Neural progenitor cell (in vitro differentiated cells): ENCODE measurements around the gene PC.

ENCODE experiments used
- CTCF ChIP-seq: fragments of 200-600 bp; sonication (generic); IDR thresholded peaks from 2 replicates; pipeline ENCODE4 v1.5.1; 2017; ENCODE audit warnings: antibody characterized with exemption, mild to moderate bottlenecking
- EZH2phosphoT487 ChIP-seq: fragments of 200-600 bp; sonication (generic); IDR thresholded peaks from 2 replicates; pipeline ENCODE4 v1.6.1; 2017; ENCODE audit warnings: antibody characterized with exemption

DNA sequence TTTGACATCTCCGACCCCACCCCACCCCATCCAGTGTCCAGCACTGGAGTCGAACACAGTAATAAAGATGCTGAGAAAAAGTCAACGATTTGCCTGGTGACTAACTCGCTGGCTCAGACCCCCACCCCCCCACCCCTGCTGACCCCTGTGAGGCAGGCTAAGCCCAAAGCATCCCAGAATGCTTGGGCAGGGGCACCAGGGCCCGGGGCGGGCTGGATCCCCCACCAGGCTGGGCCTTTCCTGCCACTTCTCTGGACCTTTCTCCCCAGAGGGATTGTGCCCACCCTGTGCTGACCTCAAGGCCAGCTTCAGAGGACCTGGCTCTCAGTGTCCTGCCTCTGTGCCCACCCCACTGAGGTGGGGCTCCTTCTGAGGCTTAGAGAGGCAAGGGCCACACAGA lies 18.7 kb upstream of the PC start:
- TF ChIP-seq CTCF, result no peak
- no peak for TF ChIP-seq EZH2phosphoT487
